Tibial nerve (tissue), 3 donors: Measurements from ENCODE around the gene NET1.

Experiments
- POLR2A ChIP-seq, 2 donors: fragments of 450-650 bp; IDR thresholded peaks; one replicate each; pipeline ENCODE4 v1.6.1; 2017; ENCODE audit warnings: antibody characterized with exemption in 2 of 2, mild to moderate bottlenecking in 2 of 2, moderate library complexity in 2 of 2
- TF ChIP-seq, protein P1 (sequence below), 5 experiments: fragments of 200-600 bp in 3 of 5; fragments of 450-650 bp in 2 of 5; sonication (generic) in 3 of 5; IDR thresholded peaks; one replicate each; pipeline ENCODE4 v1.5.1; 2016 to 2019; ENCODE audit warnings: antibody characterized with exemption in 5 of 5, mild to moderate bottlenecking in 3 of 5, moderate library complexity in 2 of 5

DNA sequence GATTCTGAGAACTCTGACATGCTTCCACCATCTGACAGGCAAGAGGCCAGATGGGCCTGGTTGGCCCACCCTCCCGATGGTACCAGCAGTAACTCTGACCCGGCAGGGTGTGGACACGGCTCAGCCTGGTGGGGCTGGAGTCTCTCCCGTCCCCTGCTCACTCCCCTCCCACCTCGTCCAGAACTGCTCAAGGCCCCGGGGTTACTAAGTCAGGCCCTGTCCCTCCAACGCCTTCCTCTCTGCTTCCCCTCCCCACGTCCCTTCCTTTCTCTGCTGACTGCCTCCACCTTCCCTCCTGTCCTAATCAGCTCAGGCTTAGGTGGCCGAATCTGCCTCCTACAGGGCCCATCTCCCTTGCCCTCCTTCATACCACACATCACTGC is 74.5 kb downstream of the NET1 start:
- TF ChIP-seq, protein P1, sequence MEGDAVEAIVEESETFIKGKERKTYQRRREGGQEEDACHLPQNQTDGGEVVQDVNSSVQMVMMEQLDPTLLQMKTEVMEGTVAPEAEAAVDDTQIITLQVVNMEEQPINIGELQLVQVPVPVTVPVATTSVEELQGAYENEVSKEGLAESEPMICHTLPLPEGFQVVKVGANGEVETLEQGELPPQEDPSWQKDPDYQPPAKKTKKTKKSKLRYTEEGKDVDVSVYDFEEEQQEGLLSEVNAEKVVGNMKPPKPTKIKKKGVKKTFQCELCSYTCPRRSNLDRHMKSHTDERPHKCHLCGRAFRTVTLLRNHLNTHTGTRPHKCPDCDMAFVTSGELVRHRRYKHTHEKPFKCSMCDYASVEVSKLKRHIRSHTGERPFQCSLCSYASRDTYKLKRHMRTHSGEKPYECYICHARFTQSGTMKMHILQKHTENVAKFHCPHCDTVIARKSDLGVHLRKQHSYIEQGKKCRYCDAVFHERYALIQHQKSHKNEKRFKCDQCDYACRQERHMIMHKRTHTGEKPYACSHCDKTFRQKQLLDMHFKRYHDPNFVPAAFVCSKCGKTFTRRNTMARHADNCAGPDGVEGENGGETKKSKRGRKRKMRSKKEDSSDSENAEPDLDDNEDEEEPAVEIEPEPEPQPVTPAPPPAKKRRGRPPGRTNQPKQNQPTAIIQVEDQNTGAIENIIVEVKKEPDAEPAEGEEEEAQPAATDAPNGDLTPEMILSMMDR (IDR thresholded peaks at IDR 0.05): no peak
- no peak for TF ChIP-seq POLR2A (IDR thresholded peaks at IDR 0.05)
